IPS DF 4.7 (cell line): ENCODE measurements around the gene GMCL2.
"Not testable (repeated sequence)": the region's sequence is repeated elsewhere in the genome, so short reads cannot be mapped to it uniquely, and the experiment has no call there.

Experiments used
- DNase-seq: peaks from one replicate; pipeline ENCODE4 v3.0.0-alpha.2; 2013; ENCODE audit warnings: low spot score; ENCODE audit errors: extremely low read depth

Gene GMCL2, protein sequence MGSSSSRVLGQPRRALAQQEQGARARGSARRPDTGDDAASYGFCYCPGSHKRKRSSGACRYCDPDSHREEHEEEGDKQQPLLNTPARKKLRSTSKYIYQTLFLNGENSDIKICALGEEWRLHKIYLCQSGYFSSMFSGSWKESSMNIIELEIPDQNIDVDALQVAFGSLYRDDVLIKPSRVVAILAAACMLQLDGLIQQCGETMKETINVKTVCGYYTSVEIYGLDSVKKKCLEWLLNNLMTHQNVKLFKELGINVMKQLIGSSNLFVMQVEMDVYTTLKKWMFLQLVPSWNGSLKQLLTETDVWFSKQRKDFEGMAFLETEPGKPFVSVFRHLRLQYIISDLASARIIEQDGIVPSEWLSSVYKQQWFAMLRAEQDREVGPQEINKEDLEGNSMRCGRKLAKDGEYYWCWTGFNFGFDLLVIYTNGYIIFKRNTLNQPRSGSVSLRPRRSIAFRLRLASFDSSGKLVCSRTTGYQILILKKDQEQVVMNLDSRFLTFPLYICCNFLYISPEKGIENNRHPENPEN

DNA sequence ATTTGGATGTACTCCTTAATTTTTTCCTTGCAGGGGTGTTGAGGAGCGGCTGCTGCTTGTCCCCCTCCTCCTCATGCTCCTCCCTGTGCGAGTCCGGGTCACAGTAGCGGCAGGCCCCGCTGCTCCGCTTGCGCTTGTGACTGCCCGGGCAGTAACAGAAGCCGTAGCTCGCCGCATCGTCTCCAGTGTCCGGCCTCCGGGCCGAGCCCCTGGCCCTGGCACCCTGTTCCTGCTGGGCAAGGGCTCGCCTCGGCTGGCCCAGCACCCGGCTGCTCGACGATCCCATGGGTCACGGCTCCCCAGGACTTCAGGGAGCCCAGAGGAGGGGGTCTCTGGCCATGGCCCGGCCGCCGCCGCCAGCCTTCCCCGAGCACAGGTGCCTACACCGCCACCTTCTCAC, at the start of gene GMCL2:
GMCL2 (minus strand) TSS at position 358 of the 400 bp plus-strand sequence; CDS start at position 286, 72 bp downstream.
- DNase-seq = no peak

DNA sequence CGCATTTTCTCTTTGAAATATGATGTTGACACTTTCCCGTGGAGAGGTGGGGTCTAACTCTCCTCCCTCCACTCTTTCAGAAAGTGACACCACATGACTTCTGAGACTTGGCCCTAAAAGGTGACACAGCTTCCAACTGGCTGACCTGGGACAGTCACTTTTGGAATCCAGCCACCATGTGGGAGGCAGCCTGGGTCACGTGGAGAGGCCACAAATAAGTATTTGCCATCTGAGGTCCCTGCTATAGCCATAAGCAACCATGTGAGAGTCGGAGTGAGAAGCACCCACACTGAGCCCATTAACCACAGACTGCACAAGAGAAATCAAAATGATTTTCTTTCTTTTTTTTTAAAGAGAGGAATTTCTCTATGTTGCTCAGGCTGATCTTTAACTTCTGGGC, 49.5 kb upstream of the GMCL2 start:
- DNase-seq = no peak

DNA sequence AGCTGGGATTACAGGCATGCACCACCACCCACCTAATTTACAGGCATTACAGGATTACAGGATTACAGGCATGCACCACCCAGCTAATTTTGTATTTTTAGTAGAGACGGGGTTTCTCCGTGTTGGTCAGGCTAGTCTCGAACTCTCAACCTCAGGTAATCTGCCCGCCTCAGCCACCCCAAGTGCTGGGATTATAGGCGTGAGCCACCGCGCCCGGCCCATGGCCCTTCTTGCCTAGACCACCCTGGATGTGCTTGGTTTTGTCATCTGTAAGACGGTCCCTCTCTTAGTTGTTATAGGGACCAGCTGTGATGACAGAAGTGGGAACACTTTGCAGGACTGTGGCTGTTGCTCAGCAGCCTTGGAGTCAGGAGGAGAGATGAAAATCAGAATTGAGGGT, 49.0 kb upstream of the GMCL2 start:
- DNase-seq = no peak

DNA sequence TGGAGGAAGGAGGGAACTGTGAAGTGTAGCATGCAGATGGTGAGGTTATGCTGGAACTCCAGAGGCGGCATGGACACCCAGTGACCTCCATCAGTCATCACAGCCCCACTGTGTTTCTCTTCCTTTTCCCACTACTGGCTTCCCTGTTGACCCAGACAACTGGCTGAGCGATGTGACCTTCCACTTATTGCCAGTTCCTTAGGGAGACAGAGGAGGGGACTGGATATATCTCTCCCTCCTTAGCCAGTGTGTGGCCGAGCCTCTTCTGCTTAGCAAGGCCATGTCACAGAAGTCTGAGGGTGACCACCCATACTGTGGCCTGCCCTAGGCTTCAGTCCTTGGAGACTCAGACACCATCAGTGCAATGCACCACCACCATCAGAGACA, 48.4 kb upstream of the GMCL2 start:
- no peak for DNase-seq

DNA sequence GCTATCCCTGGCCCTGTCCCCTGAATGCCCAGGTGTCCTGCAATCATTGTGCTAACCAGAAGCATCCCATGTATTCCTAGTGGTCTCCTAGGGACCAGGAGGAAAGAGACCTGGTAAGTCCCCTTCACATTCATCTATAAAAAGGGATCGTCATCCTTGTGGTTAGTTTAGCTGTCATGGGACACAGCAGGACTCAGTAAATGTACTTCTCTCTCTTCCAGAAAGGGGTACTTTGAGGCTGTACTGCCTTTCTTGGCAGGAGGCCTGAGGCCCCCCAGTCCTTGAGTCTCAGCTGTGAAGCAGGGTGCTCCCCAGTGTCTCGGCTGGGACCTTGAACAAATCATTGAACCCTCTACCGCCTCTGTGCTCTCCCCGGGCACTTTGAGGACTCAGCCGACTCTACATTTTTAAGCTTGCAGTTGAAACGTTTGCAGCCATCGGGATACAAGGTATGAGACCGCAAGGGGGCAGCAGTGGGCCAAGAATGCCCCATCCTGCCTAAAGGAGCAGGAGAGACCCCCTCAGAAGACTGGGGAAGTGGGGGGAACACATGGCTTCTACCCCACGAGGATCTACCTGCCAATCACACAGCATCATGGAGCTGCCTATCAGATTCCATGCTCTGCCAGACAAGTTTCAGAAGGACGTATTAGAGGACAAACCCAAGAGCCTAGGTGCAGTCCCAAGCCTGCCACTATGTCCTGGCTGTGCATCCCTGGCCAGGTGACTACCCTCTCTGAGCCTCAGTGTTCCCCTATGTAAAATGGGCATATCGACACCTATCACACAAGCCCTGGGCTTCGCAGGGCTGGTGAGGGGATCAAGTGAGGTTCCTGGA, 47.8 kb upstream of the GMCL2 start:
- peak; percentile 68 for DNase-seq

DNA sequence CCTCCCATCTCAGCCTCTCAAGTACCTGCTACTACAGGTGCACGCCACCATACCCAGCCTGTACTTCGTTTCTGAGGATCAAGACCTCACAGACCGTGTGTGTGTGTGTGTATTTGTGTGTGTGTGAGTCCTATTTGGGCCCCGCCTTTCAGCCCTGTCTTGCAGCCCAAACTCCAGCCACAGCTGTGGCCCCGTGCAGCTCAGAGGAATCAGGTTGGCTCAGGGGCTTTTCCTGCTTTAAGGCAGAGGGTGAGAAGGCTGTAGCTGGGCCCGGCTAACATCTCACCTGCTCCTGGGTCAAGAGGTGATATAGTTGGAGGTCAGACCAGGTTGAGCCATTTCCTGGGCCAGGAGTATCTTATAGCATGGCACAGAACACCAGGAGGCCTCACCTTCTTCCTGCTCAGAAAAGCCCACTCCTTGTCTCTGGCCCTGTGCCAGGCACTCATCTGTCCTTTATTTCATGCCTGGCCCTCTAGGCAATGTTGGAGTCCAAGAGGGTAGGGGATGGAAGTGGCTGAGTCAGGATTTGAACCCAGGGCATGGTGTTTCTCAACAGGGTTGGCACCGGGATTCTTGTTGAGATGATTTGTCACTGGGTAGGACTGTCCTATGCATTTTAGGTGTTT, 47.1 kb upstream of the GMCL2 start:
- no peak for DNase-seq

DNA sequence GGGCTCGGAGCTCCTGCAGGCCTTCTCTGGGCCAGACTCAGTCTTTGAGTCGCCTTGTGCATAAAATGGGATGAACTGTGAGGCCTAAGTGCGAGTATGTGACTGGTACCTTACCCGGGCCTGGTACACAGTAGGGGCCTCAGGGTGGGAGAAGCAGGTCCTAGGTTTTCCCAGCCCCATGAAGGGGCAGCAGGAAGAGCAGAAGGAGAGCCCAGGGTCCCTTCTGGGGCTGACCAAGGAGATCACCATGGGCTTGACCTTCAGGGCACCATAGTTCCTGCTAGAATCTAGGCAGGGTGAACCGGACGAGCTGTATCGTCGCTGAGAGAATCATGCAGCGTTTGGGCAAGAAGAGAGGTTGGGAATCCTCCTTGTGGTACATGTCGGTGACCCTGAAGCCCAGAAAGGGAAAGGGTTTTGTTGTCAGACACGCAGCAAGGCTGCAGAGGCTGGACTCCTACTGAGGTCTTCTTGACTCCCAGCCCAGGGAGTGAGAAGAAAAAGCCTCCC, 45.8 kb upstream of the GMCL2 start:
- no peak for DNase-seq

DNA sequence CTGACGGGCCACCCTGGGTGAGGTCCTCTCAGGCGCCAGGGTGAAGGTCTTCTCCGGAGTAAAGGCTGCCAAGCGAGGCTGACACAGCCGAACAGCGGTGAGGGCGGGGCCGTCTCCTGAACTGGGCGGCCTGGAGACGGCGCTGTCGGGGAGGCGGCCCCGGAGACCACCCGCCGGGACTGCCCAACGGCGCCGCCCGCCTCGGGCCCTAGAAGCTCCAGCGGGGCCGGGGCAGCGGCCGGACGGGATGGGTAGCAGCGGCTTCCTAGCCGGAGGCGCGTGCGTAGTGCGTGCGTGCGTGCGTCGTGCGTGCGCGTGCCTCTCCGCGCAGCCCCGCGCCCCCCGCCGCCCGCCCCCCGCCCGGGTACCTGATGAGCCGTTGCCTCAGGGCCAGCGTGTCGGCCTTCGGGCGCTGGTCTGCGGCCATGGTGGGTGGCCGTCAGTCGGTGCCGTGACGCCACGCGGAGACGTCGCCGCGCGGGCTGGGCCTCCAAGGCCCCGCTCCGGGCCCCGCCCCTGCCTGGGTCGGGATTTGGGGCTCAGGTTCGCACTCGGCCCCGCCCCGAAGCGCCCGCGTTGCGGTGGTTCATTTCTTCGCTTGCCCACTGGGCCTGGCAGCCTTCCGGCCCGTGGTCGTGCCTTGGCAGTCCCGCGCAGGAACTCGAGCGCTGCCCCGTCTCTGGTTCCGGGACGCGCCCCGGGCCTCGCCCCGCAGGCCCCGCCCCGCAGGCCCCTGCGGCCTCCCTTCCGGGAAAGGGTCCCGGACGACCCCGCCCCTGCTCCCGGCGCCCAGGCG, 45.2 kb upstream of the GMCL2 start, which contains the start of gene PHYKPL:
PHYKPL (minus strand) TSS at position 679 of the 796 bp plus-strand sequence; CDS start at position 427, 252 bp downstream.
- no peak for DNase-seq

DNA sequence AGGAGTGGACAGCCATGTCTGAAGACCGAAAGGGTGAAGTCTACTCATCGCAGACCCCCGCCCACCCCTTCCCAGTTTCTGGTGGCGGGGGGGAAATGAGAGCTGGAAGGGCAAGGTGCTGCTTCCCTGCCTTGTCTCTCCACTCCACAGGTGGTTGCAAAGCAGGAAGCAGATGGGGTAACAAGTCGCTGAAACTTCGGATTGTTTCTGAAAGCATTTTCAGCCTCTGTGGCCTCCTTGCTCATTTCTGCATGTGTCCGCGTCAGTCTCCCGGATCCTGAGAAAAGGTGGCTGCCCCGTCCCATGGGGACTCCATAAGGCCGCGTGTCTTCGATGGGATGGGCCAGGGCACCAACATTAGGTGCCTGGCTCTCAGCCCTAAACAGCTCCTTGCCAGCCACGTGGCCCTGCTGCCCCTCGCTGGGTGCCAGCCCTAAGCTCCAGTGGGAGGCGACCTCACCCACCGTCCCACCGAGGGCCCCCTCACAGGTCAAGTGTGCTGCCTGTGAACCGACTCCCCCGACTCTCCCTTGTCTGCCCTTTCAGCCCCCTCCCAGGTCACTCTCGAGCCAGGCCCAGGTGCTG, 44.5 kb upstream of the GMCL2 start:
- DNase-seq = no peak

DNA sequence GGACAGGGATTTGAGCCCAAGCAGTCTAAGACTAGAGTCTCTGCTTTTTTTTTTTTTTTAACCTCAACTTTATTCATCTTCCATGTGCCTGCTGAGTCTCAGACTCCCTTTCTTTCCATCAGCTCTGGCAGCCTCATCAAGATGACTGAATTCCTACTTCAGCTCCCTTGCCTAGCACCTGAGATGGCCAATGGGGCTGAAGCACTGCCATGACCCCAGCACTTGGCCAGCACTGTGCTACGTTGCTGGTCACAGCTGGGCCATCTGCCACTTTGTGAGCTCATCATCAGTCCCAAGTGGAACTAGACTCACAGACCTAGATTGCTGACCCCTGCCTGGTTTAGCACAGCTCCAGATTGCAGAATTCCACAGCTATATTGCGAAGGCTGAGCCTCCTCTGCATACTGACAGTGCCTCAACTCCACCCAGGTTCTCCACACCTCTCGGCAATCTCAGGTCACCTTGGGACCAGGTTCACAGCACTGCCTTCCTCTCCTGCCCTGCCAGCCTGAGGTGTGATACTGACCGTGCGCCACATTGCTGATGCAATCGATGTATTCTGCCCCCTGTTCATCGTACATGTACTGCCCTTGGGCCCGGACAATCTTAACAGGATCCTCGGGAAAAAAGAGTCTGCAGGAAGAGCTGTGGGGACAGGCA, 43.8 kb upstream of the GMCL2 start:
- no peak for DNase-seq

DNA sequence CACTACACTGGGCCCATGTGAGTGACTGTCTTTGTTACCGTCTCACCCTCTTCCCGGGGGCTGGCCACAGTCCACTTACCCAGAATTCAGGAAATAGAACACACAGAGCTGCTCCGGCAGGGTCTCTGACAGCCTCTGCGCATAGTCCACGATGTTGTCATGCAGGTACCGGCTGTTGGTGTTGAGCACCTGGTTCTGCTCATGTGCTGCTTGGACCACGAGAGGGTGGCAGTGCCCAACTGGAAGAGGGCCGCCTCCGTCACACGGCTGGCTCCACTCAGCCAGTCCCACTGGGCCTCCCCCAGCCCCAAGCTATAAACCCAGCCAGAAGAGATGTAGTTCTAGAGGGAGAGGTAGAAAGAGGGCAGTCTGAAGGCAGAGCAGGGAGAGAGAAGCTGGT, 42.7 kb upstream of the GMCL2 start:
- no peak for DNase-seq

DNA sequence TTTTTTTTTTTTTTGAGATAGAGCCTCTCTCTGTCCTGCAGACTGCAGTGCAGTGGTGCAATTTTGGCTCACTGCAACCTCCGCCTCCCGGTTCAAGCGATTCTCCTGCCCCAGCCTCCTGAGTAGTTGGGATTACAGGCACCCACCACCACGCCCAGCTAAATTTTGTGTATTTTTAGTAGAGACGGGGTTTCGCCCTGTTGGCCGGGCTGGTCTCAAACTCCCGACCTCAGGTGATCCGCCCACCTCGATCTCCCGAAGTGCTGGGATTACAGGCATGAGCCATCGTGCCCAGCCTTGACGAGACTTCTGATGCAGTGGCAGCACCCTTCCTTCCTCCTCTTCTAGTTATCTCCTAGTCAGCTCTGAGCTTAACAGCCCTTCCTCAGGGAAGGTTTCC, 41.9 kb upstream of the GMCL2 start:
- not testable (repeated sequence) for DNase-seq

DNA sequence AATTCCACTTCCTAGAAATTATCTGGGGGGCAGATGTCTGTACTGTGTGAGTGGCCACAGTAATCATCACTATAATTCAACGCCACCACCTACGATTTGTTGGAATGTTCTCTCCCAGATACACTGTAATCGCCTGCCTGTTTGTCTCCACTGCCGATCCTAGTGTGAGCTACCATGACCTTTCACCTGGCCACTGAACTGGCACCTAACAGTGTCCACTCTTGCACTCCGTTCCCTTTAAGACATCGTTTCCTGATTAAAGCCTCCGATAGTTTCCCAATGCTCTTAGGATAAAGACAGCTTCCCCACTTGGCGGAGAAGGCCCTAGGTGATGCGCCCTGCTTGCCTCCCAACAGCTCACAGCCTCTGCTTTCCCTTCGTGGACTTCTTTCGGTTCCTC, 41.4 kb upstream of the GMCL2 start:
- DNase-seq = no peak

DNA sequence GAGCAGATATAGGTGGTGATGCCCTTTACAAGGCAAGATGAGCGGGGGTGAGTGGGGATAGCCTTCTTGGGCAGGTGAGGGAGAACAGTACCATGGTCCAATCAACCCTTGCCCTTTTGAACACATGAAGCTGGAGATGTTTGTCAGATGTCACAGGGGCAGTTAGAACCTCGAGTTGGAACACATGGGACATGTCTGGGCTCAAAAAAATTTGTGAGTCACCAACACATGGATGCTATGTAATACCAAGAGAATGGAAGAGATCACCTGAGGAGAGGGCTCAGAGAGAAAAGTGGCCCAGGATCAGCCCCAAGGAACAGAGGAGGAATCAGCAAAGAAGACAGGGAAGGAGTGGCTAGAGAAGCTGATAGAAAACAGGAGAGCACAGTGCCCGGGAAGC, 40.8 kb upstream of the GMCL2 start:
- DNase-seq = no peak

DNA sequence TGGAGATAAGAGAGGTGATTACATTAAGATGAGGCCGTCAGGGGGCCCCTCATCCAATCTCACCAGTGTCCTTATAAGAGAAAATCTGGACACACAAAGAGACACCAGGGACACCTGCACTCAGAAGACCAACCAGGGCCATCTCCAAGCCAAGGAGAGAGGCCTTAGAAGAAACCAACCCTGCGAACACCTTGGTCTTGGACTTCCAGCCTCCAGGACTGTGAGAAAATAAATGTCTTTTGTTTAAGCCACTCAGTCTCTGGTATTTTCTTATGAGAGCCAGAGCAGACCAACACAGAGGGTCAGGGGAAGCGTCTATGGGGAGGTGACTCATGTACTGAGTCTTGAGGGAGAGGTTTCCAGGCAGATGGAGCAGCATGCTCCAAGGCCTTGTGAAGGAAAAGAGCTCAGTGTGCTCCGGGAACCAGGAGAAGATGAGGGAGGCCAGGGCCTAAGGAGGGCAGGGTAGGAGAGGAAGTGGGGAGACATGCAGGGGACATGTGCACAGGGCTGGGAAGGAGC, 40.0 kb upstream of the GMCL2 start:
- no peak for DNase-seq

DNA sequence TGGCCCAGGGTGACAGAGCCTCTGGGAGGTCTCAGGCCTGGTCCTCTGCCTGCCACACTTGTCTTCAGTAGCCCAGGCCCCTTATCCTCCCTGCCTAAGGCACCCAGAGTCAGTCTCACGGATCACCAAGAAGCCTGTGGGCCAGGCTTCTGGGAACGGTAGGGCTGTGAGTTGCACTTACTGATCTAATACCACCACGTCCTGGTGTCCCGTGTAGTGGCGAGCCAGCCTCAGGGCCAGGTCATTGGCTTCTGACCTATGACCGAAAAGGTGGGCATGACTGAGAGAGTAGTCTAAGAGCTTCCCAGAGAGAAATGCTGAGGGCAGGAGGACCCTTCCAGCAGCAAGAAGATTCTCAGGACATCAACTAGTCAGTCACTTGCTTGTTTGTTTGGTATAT, 38.0 kb upstream of the GMCL2 start:
- no peak for DNase-seq

DNA sequence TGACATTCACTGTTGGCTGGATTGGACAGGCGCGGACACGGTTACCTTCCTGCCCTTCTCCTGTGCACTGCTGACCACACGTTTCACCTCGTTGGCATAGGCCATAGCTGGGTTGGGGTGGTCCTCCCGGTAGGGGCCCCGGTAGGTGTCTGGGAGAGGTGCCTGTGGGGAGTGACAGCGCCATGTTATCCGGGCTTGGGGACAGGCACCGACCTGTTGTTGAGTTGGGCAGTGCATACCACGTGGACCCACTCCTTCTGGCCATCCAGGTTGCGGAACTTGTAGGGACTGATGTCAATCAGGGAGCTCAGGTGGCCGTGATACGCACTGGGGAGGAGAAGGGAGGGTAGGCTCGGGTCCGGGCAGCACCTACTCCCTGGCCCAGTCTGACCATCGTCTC, 37.2 kb upstream of the GMCL2 start:
- DNase-seq = no peak

DNA sequence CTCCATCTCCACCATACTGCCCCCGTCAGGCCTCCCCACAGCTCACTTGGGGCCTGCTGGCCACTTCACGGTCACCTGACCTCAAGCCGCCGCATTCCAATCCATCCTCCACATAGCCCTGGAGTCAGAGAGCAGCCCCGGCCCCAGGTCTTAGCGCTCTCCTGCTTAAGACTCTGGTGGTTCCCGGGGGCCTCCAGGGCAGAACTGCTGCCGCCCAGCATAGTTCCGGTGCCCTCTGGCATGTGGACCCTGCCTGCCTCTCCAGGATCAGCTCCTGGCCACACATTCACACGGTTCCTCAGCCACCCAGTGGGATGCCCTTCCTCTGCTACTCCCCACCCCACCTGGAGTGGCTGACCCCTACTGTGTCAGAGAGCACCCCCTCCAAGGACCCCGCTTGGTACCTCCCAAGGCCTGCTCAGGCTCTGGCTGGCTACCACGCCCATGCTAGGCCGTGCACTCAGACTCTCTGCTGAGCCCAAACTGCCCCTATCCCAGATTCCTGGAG, 36.7 kb upstream of the GMCL2 start:
- no peak for DNase-seq

DNA sequence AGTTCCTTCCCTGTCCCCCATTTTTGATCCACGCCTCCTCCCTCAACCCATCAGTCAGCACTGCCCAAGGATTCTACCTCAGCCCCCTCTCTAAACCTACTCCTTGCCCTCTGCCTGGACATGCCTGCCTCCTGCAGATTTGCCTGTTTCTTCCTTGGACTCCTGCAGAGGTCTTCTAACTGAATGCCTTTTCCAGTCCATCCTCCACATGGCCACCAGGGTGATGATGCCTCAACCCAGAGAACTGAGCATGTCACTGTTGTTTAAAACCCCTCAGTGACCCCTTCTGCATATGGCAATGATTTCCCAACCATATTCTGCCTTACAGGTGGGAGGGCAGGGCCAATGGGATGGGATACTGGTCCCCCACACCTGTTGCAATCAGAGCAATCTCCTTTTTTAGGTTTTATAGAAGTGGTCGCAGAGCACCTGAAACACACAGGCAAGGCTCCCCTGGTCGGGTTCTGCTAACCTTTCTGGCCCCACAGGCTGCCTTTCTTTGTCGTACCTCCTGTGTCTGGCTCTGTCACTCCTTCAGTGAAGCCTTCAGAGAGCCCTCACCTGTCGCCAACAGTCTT, 36.1 kb upstream of the GMCL2 start:
- no peak for DNase-seq
